Keratinocyte (primary cell): ENCODE measurements around the gene CYP2U1. TPM values are rescaled to one million over a fixed set of nuclear protein-coding genes. Genes with fewer than 3 reads are reported as not detected.
"Not testable (repeated sequence)": the region's sequence is repeated elsewhere in the genome, so short reads cannot be mapped to it uniquely, and the experiment has no call there.

Source experiments
- DNase-seq: peaks from one replicate; pipeline ENCODE4 v3.0.0-alpha.2; 2011; ENCODE audit warnings: low read depth, missing footprints, low spot score
- FAIRE-seq: peaks from 2 replicates; lab custom pipeline; 2011; peaks lifted over from hg19 to GRCh38; lab: Jason Lieb, UNC
- H2AFZ ChIP-seq: 2 replicates; pipeline ENCODE4 v1.6.0; 2012; ENCODE audit warnings: low read length, control low read depth, inconsistent platforms; ENCODE audit not compliant: control insufficient read depth
- H3K27ac ChIP-seq: 2 replicates; pipeline ENCODE4 v1.5.1; 2011; ENCODE audit warnings: low read length; ENCODE audit not compliant: control insufficient read depth, insufficient read depth
- H3K27me3 ChIP-seq: 3 replicates; pipeline ENCODE4 v1.6.0; 2011; ENCODE audit warnings: low read length; ENCODE audit not compliant: control insufficient read depth, insufficient read depth; ENCODE audit errors: extremely low read depth
- H3K36me3 ChIP-seq, 2 experiments: 2 replicates in 1 of 2; 3 replicates in 1 of 2; pipeline ENCODE4 v1.5.1; 2011; ENCODE audit warnings: low read length in 2 of 2, mild to moderate bottlenecking in 1 of 2; ENCODE audit not compliant: control insufficient read depth in 2 of 2, insufficient read depth in 2 of 2; ENCODE audit errors: extremely low read depth in 1 of 2
- H3K4me1 ChIP-seq: 3 replicates; pipeline ENCODE4 v1.5.1; 2011; ENCODE audit warnings: low read length; ENCODE audit not compliant: control insufficient read depth, insufficient read depth; ENCODE audit errors: extremely low read depth
- H3K4me2 ChIP-seq: 3 replicates; pipeline ENCODE4 v1.6.0; 2011; ENCODE audit warnings: low read depth, low read length; ENCODE audit not compliant: control insufficient read depth, insufficient read depth; ENCODE audit errors: extremely low read depth
- H3K4me3 ChIP-seq, 3 experiments: fragments of 200-600 bp in 1 of 3; sonication (generic) in 1 of 3; 2 replicates in 2 of 3; 3 replicates in 1 of 3; pipeline ENCODE4 v1.5.1; 2011 to 2016; ENCODE audit warnings: low read length in 3 of 3, mild to moderate bottlenecking in 3 of 3, control low read depth in 2 of 3, inconsistent platforms in 1 of 3, low read depth in 1 of 3, mixed read lengths in 1 of 3, mixed run types in 1 of 3, moderate library complexity in 1 of 3; ENCODE audit not compliant: control insufficient read depth in 2 of 3, insufficient read depth in 2 of 3; ENCODE audit errors: extremely low read depth in 1 of 3
- H3K79me2 ChIP-seq: 2 replicates; pipeline ENCODE4 v1.6.0; 2012; ENCODE audit warnings: low read length; ENCODE audit not compliant: control insufficient read depth, insufficient read depth
- H3K9ac ChIP-seq: 3 replicates; pipeline ENCODE4 v1.6.0; 2011; ENCODE audit warnings: low read length; ENCODE audit not compliant: control insufficient read depth, insufficient read depth; ENCODE audit errors: extremely low read depth
- H3K9me1 ChIP-seq: 3 replicates; pipeline ENCODE4 v1.6.0; 2011; ENCODE audit warnings: low read length; ENCODE audit not compliant: control insufficient read depth, insufficient read depth; ENCODE audit errors: extremely low read depth
- H3K9me3 ChIP-seq: 2 replicates; pipeline ENCODE4 v1.5.1; 2012; ENCODE audit warnings: low read depth, low read length; ENCODE audit not compliant: control insufficient read depth
- H4K20me1 ChIP-seq: 3 replicates; pipeline ENCODE4 v1.6.0; 2011; ENCODE audit warnings: low read length; ENCODE audit not compliant: control insufficient read depth, insufficient read depth; ENCODE audit errors: extremely low read depth
- CTCF ChIP-seq, 3 experiments: IDR thresholded peaks in 1 of 3; conservative IDR thresholded peaks in 1 of 3; optimal IDR thresholded peaks in 1 of 3; 2 replicates in 2 of 3; 3 replicates in 1 of 3; pipeline versions ENCODE3 to v1.5.1; 2011; ENCODE audit warnings: low read length in 3 of 3, mild to moderate bottlenecking in 3 of 3, moderate library complexity in 2 of 3, control low read depth in 1 of 3, inconsistent platforms in 1 of 3; ENCODE audit not compliant: insufficient read depth in 2 of 3; ENCODE audit errors: extremely low read depth in 1 of 3
- EZH2 ChIP-seq: IDR thresholded peaks from one replicate; pipeline ENCODE4 v1.6.1; 2012; ENCODE audit warnings: inconsistent platforms, mild to moderate bottlenecking, low read length, moderate library complexity
- dilution Hi-C: fragments of 300-500 bp; cut with MboI; formaldehyde crosslinking; loops from one replicate; pipeline ENCODE4 v1.7.0; 2020; ENCODE audit warnings: low sequenced_read_pairs; ENCODE audit not compliant: extremely low pct_ligation_motif_present
- polyA plus RNA-seq, 5 experiments: library from polyadenylated mRNA; depleted of rRNA in 3 of 5; stranded (reverse) in 3 of 5; stranded (forward) in 1 of 5; unstranded in 1 of 5; fragments of >200 nt; gene quantifications; 1 replicate in 1 of 5; 2 replicates in 3 of 5; 3 replicates in 1 of 5; pipeline versions ENCODE4 v1.2.1 to v1.2.3, GENCODE V29; 2011 to 2012; ENCODE audit warnings: missing spikeins in 2 of 5, low read depth in 1 of 5, low replicate concordance in 1 of 5

Gene CYP2U1
- polyA plus RNA-seq, 1 donor (not counting 4 experiments of a cell fraction or from before 2014, with no cell fraction given): 3.4 TPM

DNA sequence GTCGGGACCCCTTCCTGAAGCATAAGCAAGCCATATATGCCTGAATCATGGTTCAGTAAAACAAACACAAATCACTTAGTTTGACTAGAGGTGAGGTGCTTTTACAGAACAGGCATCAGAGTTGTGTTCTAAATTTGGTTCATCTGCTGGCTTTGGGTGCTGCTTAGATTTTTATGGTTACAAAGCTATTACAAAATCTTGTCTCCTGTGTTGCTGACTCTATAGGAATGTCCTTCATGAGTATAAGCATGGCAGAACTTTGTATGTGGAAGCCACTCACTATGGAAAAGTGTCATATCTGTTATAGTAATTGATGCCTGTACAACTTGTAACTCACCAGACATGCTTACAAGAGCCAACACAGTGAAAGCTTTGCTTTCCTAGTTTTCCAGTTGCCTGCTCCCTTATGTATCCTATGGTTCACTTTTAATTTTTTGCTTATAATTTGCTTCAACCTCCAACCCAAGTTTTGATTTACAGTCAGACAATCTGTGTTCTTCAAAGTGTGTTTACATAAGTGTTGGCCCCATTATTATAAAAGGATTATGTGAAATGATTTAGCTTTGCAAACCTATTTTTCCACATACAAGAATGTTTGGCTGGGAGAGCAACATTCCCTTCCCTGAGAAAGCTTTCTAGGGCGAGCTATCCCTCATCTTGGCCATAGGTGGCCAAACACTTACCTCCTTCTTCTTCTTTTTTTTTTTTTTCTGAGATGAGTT is 30.0 kb upstream of the CYP2U1 start:
- H3K27me3 ChIP-seq: no peaks in the 10 kb centered on the region
- no peak overlapping the region for H3K9ac ChIP-seq
- H3K4me3 ChIP-seq: no peak overlapping the region
- no peak overlapping the region for H3K27ac ChIP-seq
- dilution Hi-C loops: loop anchor here (25.0 kb wide), 1 partner anchor 139 kb away; no protein-coding TSS in a partner anchor
- peaks cover 2 to 8% of the 10 kb centered on the region in 2 experiments for H3K36me3 ChIP-seq
- FAIRE-seq: no peak
- H4K20me1 ChIP-seq: no peaks in the 10 kb centered on the region
- no peaks in the 10 kb centered on the region for H3K9me3 ChIP-seq
- H3K9me1 ChIP-seq: no peaks in the 10 kb centered on the region
- no peak for DNase-seq
- peaks cover 20% of the 10 kb centered on the region for H3K4me1 ChIP-seq
- TF ChIP-seq EZH2: no peak
- TF ChIP-seq CTCF (optimal IDR thresholded peaks at IDR 0.05 in 1 of 3, IDR thresholded peaks at IDR 0.05 in 1 of 3, conservative IDR thresholded peaks at IDR 0.05 in 1 of 3; ENCODE audit: extremely low read depth in 1 of 3, insufficient read depth in 2 of 3, low read length in 3 of 3): no peak
- no peak overlapping the region for H3K4me2 ChIP-seq
- peaks cover 2% of the 10 kb centered on the region for H3K79me2 ChIP-seq
- H2AFZ ChIP-seq: no peak overlapping the region

- FAIRE-seq (no peak), DNase-seq (no peak)
- Histone ChIP-seq H3K36me3 (peaks cover 2 to 8% of the 10 kb centered on the region in 2 experiments), H2AFZ (no peak overlapping the region), H3K27ac (no peak overlapping the region), H3K9me3 (no peaks in the 10 kb centered on the region), H4K20me1 (no peaks in the 10 kb centered on the region), H3K4me3 (no peak overlapping the region), H3K9me1 (no peaks in the 10 kb centered on the region), H3K4me2 (no peak overlapping the region), H3K27me3 (no peaks in the 10 kb centered on the region), H3K9ac (no peak overlapping the region), H3K4me1 (peaks cover 7% of the 10 kb centered on the region), H3K79me2 (peaks cover 2% of the 10 kb centered on the region)
- dilution Hi-C loops: loop anchor here (25.0 kb wide), 1 partner anchor 140 kb away; no protein-coding TSS in a partner anchor
- TF ChIP-seq EZH2 (no peak), CTCF (optimal IDR thresholded peaks at IDR 0.05 in 1 of 3, IDR thresholded peaks at IDR 0.05 in 1 of 3, conservative IDR thresholded peaks at IDR 0.05 in 1 of 3; ENCODE audit: extremely low read depth in 1 of 3, insufficient read depth in 2 of 3, low read length in 3 of 3) (no peak)
These were observed 28.6 kb upstream of the CYP2U1 start for GRCh38 chr4:107902715-107903114.

- not testable (repeated sequence) for H3K79me2 ChIP-seq, H2AFZ ChIP-seq, H3K9me3 ChIP-seq, H4K20me1 ChIP-seq, H3K9me1 ChIP-seq, H3K27me3 ChIP-seq, H3K4me1 ChIP-seq, H3K27ac ChIP-seq, H3K4me3 ChIP-seq, DNase-seq, H3K4me2 ChIP-seq, FAIRE-seq, H3K9ac ChIP-seq
- H3K36me3 ChIP-seq: peaks cover 5 to 11% of the 10 kb centered on the region in 2 experiments
- dilution Hi-C loops: loop anchor here (25.0 kb wide), 1 partner anchor 143 kb away; no protein-coding TSS in a partner anchor
These were observed 26.3 kb upstream of the CYP2U1 start for GRCh38 chr4:107905082-107905481.
